GM21717 (cell line): ENCODE results near the gene SORBS1.

ENCODE experiments used
- ATAC-seq: cut with Tn5 transposase; IDR thresholded peaks from one replicate; pipeline ENCODE4 v1.9.1; 2021; ENCODE audit warnings: mild to moderate bottlenecking, moderate library complexity; ENCODE audit not compliant: unreplicated experiment

Gene SORBS1

DNA sequence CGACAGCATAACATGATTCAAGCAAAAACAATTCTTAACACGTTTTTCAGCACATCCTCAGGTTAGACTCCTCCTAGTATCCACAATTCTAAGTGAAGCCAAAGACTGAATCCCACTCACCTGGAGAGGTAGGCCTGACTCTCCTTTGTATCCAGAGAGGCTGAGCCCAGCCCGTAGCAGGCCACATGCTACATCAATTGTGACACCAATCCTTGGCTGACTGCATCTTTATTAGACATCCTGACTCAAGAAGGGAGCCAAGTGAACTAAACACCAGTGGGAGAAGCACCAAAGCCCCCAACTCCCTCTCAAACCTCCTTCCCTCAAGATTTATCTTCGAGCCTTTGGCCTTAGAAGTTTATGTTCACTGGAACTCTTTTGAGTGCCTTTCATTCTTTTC is 144.9 kb downstream of the SORBS1 start:
- ATAC-seq: no peak

DNA sequence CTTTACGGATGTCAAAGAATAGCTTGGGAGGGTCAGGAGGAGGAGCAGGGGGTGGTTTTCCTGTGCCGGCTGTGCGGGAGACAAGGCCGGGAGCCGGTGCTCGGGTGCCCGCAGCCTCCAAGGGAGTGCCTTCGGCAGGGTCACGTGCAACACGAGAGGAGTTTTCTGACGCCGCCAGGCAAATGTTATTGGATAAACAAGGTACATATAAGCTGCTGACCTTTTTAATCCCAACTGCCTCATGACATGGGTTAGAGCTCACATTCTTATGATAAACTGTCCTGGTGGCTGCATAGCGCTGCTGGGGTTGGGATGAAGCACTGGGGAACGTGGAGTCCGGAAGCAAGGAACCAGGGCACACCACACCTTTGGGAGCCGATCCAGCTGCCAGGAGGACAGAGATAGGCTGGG is 145.5 kb downstream of the SORBS1 start:
- ATAC-seq: no peak

DNA sequence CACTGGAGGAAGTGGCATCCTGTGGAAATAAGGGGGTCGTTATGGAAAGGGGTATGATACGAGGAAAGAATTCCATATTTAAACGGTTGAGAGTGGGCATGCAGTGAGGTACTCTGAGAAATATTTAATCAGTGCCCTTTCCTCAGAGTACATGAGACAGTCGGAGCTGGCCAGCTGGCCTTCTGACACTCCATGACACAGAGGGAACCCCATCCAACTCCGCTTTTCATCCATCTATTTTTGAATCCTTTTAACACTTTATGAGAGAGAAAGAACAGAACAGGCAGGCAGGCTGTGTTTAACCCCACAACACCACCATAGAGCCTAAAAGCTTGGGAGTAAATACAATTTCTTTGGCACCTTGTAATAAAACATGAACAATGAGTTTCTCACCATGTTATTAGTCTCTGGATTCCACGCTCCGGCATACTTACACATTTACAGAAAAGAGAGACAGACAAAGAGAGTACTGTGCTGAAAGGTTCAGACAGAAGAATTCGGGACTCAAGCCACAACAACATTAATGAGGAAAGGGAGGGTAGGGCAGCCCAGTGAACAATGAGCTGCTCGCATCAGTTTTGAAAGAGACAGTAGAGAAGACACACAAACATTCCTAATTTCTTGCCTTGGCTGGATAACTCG is 146.2 kb downstream of the SORBS1 start:
- no peak for ATAC-seq

DNA sequence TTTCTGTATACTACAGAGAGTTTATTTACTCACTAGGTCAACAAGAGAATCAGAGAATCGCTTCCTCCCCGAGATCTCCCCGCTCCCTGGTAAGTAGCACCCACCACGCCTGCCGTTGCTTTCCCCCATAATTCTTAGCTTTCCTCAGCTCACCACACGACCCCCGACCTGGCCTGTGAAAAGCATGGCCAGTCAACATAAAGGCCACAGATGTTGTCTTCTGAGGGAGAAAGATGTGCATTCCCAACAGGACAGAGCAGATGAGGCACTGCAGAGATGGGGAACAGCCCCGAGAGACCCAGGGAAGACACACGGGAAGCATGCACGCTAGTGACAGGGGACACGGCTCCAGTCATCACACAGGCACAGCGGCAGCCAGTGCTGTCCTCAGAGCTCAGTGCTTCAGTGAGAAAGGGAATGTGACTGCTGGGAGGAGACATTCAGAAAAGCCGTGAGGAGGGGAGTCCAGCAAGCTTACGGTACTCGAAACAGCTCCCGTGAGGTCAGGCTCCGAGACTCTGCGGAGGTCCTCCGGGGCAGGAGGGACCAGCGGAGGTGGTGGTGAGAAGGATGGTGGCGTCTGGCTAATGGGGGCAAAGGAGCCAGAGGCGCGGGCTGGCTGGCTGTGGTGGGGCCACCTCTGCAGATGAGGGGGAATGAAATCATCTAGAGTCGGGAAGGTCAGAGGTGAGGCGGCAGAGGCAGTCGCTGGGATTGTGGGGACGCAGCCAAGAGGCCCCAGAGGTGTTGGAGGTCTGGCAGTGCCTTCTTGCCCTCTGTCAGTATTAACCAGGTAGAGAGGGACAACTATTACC is 146.9 kb downstream of the SORBS1 start:
- ATAC-seq: no peak

DNA sequence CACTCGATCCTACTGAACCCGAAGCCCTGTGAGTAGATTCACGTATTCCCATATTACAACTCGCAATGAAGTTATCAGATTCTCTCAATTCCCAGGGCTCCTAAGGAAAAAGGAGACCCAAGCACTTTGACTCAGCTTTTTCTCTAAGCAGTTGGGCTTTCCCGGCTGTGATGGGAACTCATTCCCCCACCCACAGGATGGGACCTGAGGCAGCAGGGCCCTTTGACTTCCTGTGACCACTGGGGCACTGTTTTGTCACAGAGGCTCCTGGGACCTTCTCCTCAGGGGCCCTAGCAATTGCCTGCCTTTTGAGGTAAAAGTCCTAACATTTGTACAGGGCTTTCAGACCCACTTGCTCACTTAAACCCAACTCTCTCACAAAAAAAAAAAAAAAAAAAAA is 147.6 kb downstream of the SORBS1 start:
- no peak for ATAC-seq

DNA sequence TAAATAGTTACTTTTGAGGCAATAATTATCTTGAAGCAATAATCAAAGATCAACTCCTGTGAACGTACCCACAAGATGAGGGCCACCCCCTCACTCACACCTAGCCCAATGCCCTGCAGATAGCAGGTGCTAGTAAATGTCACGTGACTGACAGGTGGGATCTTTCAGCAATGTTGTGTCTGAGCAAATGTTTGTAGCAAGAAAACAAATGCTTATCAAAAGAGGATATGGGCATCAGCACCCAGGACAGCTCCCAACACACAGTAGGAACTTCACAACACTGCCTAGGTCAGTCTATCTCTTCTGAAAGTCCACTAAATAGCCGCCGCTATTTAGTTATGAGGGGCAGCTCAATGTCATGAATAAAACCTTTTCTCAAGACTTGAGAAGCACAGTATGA is 149.5 kb downstream of the SORBS1 start:
- no peak for ATAC-seq

DNA sequence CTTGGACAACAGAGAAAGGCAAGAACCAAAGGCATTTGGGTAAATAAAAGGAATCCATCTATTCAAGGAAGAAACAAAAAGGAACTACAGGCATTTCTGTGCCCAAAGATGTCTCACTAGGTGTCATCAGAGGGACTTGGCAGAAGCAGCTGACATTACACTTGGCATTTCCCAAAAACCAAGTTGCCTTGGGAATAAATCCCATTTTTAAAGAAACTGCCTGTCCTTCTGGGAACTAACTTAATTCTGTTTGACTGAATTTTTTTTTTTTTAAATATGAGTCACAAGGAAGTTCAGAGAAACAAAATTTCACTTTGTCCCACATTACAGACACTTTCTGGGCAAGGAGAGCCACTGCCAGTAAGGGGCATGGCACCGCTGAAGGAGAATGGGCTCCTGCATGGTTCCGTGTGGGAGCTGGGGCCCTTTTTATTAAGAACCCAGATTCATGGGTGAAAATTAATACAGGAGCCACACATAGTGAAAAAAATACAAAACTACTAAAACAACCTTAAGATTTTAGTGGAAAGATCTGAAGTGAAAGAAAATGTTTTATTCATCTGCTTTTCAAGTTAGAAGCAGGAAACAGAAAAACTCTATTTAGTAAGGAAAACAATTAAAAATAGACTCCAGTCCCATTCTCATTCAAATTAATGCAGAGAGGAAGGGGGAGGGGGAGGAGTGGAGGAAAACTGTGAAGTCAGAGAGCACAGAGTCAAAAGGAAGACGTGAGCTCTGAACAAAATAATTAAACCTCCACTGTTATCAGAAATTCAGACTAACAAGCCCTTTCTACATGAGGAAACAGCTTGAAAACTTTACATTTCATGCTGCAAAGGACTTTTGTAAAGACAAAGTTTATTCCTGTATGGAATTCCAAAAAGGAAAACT is 151.9 kb downstream of the SORBS1 start:
- no peak for ATAC-seq

DNA sequence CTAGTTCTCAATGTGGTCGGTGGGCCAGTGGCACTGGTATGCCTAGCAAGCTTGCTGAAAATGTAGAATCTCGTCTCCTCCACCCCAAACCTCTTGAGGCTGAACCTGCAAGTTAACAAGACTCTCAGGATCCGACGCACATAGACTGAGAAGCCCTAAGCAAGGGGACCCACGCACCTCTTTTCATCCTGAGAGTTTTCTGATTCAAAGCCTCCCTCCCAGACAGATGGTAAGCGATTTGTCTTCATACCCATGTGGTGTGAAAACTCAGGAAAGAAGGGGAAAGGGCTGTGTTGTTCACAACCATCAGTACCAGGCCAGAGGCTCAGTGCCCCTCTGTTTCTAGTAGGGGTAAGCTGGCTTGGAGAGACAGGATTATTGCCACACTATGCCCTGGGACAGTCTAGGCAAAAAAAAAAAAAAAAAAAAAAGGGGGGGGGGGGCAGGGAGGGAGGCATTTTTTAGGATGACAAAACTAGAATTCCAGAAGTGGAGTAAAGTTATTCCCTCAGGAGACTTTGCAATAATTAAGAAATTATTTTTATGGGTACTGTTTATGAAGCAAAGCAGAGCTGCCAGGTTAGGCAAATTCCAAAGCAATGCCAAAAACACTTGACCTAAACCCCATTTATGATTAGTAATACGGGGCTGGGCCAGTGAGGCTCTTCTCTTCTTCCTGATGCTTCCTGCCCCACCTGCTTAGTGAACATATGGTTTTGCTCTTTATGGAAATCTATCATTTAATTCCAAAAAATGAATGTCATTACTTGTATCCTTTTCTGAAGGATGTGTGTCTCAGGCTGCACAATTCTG is 152.8 kb downstream of the SORBS1 start:
- ATAC-seq: no peak

DNA sequence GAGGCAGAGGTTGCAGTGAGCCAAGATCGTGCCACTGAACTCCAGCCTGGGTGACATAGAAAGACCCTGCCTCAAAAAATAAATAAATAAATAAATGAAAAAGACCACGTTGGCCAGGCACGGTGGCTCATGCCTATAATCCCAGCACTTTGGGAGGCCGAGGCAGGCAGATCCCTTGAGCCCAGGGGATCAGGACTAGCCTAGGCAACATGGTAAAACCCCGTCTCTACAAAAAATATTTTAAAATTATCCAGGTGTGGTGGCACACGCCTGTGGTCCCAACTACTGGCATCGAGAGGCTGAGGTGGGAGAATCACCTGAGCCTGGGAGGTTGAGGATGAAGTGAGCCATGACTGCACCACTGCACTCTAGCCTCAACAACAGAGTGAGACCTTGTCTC is 153.6 kb downstream of the SORBS1 start:
- ATAC-seq: no peak

DNA sequence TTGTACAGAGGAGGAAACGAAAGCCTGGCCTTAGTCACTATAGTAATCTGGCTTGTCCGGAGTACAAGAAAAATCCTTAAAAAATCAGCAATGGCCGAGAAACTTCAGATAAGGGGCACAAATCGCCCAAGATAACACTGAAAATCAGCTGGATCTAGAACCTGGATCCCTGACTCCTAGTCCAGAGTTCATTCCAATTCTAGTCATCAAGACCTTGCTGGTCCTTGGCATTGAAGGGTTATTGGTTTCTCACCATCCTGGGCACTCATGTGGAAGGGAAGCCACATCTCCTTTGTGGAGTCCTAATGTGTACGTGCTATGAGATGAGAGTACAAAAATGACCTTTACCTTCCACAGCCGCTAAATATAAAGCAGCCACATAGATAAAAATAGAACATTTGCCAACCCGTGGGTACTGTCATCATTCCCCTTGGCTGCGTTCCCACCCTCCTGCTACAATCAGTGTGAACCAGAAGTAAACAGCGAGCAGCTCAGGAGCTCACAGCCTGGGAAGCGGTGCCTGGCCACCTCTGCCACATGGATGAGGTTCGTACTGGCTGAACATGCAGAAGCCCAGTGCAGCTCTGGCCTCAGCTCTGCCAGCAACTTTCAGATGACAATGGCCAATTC is 154.4 kb downstream of the SORBS1 start:
- no peak for ATAC-seq

DNA sequence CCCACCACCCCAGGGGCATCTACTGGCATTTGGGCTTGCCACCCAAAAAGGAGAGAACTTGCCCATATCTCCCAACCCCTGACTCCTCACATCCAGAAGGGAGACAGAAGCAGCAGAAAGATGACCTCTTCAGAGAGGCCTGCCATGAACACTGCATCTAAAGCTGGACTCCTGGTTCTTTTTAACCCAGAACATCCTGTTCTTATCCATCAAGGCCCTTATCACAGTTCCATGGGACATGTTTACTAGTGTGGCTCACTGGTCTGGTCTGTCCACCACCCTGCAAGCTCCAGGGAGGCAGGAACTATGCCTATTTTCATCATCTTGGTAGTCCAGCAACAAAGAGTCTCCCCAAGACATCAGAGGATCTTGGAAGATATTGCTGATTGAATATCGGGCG is 155.5 kb downstream of the SORBS1 start:
- no peak for ATAC-seq

DNA sequence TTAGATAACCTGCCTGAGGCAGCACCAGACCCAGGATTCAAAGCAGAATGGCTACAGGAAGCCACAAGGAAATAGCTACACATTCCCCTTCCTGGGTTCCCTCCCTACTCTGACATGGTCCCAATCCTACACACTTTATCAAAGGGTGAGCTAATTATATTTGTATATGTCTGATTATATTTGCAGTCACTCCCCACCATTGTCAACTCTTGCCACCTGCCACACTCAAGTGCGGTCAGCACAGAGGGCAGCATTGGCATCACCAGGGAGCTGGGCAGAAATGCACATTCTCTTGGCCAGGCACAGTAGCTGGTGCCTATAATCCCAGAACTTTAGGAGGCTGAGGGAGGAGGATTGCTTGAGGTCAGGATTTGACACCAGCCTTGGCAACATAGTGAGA is 156.3 kb downstream of the SORBS1 start:
- ATAC-seq: no peak

DNA sequence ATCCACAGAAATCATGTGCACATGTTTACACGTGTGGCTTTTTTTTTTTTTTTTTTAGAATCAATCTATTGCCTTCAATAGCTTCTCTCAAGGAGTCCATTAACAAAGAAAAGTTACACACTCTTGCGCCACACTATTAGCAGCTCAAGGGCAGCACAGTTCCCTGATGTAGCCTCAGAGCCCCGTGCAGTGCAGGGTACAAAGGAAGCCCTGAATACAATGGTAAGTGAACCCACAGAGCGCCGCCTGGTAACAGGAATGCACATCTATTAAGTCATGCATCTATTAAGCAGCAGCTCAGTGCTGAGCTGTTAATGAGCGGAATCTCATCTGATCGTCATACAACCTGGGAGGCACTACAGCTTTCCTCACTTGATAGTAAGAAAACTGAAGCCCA is 156.7 kb downstream of the SORBS1 start:
- ATAC-seq: no peak

DNA sequence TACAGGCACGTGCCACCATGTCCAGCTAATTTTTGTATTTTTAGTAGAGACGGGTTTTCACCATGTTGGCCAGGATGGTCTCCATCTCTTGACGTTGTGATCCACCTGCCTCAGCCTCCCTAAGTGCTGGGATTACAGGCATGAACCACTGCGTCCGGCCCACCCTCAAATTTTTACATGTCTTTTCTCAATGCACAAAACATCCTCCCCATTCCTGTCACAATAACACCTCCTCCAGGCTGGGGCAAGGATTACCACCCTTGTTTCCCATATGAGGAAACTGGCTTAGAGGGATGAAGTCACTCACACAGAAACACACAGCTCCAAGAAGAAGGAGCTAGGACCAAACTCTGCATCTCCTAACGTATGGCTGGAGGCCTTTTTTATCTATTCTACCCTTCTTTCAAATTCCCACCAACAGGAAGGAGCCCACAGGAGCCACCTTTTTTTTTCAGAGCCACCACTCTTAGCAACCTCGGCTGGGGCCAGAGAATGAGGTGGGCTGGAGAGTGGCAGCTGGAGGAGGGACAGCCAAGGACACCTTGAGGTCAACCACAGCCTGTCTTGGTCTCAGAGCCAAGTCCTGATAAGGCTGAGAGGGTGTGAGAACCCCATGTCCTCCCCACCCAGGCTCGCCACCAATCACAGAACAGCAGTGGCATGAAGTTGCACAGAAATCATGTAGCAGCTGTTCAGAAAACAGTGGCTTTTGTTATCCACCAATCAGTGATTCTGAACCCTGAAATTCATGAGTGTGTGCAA is 157.3 kb downstream of the SORBS1 start:
- ATAC-seq: no peak

DNA sequence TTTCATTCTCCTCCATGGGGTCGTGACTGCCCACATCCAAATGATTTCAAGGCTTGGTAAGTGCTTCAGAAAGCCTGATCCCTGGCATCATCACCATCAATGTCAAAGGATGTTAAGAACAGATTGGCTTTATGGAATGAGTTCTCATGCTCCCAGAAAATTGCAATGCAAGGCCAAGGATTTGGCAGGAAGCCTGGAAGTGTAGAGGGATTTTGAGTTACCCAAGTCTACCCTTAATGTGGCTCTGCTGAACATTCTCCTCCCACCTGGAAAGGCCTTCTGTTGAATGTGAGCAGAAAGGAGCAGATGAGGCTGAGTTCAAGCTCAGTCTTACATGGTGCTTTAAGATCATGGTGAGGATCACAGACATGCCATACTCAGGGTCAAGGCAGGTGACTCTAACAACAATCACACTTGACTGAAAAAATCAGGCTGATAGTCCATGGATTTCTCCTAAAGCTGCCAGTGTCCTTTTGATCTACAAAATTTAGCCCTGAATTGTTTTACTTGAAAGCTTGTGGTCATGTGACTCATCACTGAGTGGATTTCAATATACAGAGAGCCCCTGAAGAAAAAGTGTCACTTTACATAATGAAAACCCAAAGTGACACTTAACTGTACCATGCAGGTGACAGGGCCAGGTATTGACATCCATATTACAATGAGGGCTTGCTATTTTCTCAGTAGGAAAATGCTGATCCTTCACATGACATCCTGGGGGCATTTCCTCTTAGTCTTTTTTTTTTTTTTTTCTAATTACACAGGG is 159.3 kb downstream of the SORBS1 start:
- no peak for ATAC-seq

DNA sequence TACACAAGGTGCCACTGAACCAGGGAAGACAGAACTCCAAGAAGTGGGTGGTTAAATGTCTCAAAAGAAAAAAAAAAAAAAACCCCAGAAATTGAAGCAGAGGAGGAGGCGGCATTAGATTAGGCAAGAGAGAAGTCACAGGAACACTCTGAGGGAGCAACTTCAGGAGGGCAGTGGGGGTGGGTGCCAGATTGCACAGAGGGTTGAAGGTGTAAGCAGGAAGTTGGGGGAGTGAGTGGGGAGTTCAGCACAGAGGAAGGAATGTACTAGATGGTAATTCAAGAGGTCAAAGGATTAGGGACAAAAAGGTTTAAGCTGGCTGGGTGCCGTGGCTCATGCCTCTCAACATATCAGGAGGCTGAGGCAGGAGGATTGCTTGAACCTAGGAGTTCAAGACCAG is 160.4 kb downstream of the SORBS1 start:
- ATAC-seq: no peak

DNA sequence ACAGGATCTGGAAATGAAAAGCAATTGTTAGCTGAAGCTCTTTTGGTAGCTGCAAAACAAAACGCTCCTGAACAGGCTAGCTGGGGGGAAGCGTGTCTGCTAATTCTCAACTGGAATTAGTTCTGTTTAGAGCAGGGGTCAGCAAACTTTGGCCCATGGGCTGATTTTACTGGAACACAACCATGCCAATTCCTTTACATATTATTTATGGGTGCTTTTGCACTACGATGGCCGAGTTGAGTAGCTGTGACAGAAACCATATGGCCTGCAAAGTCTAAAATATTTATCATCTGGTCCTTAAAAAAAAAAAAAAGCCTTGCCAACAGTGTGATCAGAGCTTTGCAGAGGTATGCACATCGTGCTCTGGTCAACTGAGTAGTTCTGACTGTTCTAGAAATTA is 162.0 kb downstream of the SORBS1 start:
- ATAC-seq: no peak

DNA sequence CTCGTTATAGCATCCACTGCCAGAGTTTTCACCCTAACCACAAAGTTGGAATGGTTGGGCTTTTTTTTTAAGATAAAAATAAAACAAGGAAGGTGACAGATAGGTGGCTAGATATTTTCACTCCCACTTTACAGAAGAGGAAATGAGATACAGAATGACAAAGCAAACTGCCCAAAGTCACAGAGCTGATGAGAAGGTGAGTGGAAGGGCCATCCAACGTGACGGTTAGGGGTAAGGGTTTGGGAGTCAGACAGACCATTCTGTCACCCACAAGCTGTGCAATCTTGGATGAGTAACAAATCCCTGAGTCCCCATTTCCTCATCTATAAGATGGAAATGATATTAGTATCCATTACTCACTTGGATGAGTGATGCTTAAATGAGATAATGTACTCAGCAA is 163.4 kb downstream of the SORBS1 start:
- no peak for ATAC-seq

DNA sequence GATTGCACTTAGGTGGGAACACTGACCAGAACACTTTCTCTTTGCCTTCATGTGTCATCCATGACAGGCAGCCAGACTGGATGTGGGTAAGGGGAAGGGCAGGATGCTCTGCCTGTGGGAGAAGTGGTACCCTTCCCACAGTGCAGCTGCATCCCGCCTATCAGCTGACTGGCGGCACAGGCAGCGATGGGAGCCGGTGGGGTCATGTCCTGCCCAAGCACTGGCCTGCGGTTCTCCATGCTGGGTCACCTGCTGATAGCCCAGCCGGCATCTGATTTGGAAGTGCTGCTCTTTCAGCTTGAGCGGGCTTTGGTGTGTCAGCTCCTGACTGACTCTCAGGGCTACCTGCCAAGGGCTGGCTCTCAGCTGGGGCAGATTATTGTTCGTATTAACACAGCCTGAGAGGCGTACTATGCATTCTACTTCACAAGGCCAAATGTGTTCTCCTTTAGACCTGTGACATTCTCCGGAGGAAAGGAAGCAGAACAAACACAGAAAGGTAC is 165.2 kb downstream of the SORBS1 start:
- no peak for ATAC-seq
